ENCODE measurements around the gene MCF2L.
"Not testable (repeated sequence)": the region's sequence is repeated elsewhere in the genome, so short reads cannot be mapped to it uniquely, and the experiment has no call there.

MCF2L gene

GRCh38 chr13:113094410-113094800, 125.4 kb downstream of the MCF2L start:
- DNase-seq (ENCODE audit: low read depth, low spot score) = no peak

GRCh38 chr13:113095146-113096051, 126.4 kb downstream of the MCF2L start:
- DNase-seq (ENCODE audit: low read depth, low spot score) = no peak

GRCh38 chr13:113096052-113096744, 127.2 kb downstream of the MCF2L start:
- DNase-seq (ENCODE audit: low read depth, low spot score) = no peak

GRCh38 chr13:113096745-113097305, 127.8 kb downstream of the MCF2L start:
- no peak for DNase-seq (ENCODE audit: low read depth, low spot score)

GRCh38 chr13:113097651-113098050, 128.6 kb downstream of the MCF2L start:
- DNase-seq (ENCODE audit: low read depth, low spot score) = no peak

GRCh38 chr13:113098162-113098732, 129.2 kb downstream of the MCF2L start:
- DNase-seq (ENCODE audit: low read depth, low spot score) = peak; percentile 18

- no peak for DNase-seq (ENCODE audit: low read depth, low spot score)
Observed at GRCh38 chr13:113099142-113099541, 130.1 kb downstream of the MCF2L start.

- not testable (repeated sequence) for DNase-seq (ENCODE audit: low read depth, low spot score)
Observed at GRCh38 chr13:113102302-113102701, 133.3 kb downstream of the MCF2L start.

GRCh38 chr13:113102727-113103126, 133.7 kb downstream of the MCF2L start:
- no peak for DNase-seq (ENCODE audit: low read depth, low spot score)

- DNase-seq (ENCODE audit: low read depth, low spot score) = no peak
Observed at GRCh38 chr13:113103646-113104045, 134.6 kb downstream of the MCF2L start.

GRCh38 chr13:113105032-113105920, 136.3 kb downstream of the MCF2L start, which contains the start of gene F7:
Gene F7 (plus strand): TSS chr13:113105791. CDS start chr13:113105842, 51 bp downstream.
- DNase-seq (ENCODE audit: low read depth, low spot score) = no peak

- no peak for DNase-seq (ENCODE audit: low read depth, low spot score)
Observed at GRCh38 chr13:113105921-113106452, 137.0 kb downstream of the MCF2L start.

- no peak for DNase-seq (ENCODE audit: low read depth, low spot score)
Observed at GRCh38 chr13:113106711-113107351, 137.8 kb downstream of the MCF2L start.

- not testable (repeated sequence) for DNase-seq (ENCODE audit: low read depth, low spot score)
Observed at GRCh38 chr13:113108521-113108920, 139.5 kb downstream of the MCF2L start.

- no peak for DNase-seq (ENCODE audit: low read depth, low spot score)
Observed at GRCh38 chr13:113109151-113110047, 140.4 kb downstream of the MCF2L start.

- DNase-seq (ENCODE audit: low read depth, low spot score) = no peak
Observed at GRCh38 chr13:113110048-113110851, 141.2 kb downstream of the MCF2L start.

- DNase-seq (ENCODE audit: low read depth, low spot score) = no peak
Observed at GRCh38 chr13:113110852-113111315, 141.9 kb downstream of the MCF2L start.

- DNase-seq (ENCODE audit: low read depth, low spot score) = not testable (repeated sequence)
Observed at GRCh38 chr13:113111821-113112220, 142.8 kb downstream of the MCF2L start.
